H1 (cell line): ENCODE measurements around the gene TMED3. TPM values are rescaled to one million over a fixed set of nuclear protein-coding genes. Genes with fewer than 3 reads are reported as not detected.

Experiments
- CTCF ChIA-PET: fragments of 300-600 bp; sonication (Branson Sonifier 250); formaldehyde crosslinking; loops from one replicate; lab custom pipeline; 2021; ENCODE audit not compliant: partially characterized antibody; lab: Charles Lee
- POLR2A ChIA-PET: fragments of 300-600 bp; sonication (Branson Sonifier 250); formaldehyde crosslinking; loops from one replicate; lab custom pipeline; 2021; ENCODE audit warnings: inconsistent platforms; ENCODE audit not compliant: partially characterized antibody; lab: Charles Lee
- DNase-seq, 2 experiments: peaks; one replicate each; pipeline versions ENCODE4 v3.0.0 to v3.0.0-alpha.2; 2010 to 2022; ENCODE audit warnings: low spot score in 2 of 2, low read depth in 1 of 2, mixed read lengths in 1 of 2
- FAIRE-seq: peaks from 2 replicates; lab custom pipeline; 2011; peaks lifted over from hg19 to GRCh38; lab: Jason Lieb, UNC
- H2AFZ ChIP-seq: 2 replicates; pipeline ENCODE4 v1.8.1; 2012; ENCODE audit warnings: low read length, inconsistent platforms
- H2AK5ac ChIP-seq: 2 replicates; pipeline ENCODE4 v1.6.1; 2013; ENCODE audit warnings: low read depth, low read length
- H2BK120ac ChIP-seq: replicated peaks from 2 replicates; pipeline ENCODE3; 2013; ENCODE audit warnings: low read depth, low read length, inconsistent platforms
- H2BK12ac ChIP-seq: 2 replicates; pipeline ENCODE4 v1.6.1; 2013; ENCODE audit warnings: low read depth, low read length
- H2BK15ac ChIP-seq: 2 replicates; pipeline ENCODE4 v1.6.1; 2013; ENCODE audit warnings: low read length
- H2BK20ac ChIP-seq: 2 replicates; pipeline ENCODE4 v1.6.1; 2013; ENCODE audit warnings: low read length
- H2BK5ac ChIP-seq: 2 replicates; pipeline ENCODE4 v1.6.1; 2013; ENCODE audit warnings: low read depth, low read length
- H3K14ac ChIP-seq: 2 replicates; pipeline ENCODE4 v1.6.1; 2013; ENCODE audit warnings: inconsistent platforms; ENCODE audit not compliant: insufficient read length
- H3K18ac ChIP-seq: 2 replicates; pipeline ENCODE4 v1.6.1; 2013; ENCODE audit warnings: low read length; ENCODE audit errors: extremely low read depth
- H3K23ac ChIP-seq: 2 replicates; pipeline ENCODE4 v1.6.1; 2013; ENCODE audit warnings: inconsistent platforms; ENCODE audit not compliant: insufficient read length
- H3K23me2 ChIP-seq: 2 replicates; pipeline ENCODE4 v1.6.1; 2013; ENCODE audit warnings: low read depth, low read length
- H3K27ac ChIP-seq: 2 replicates; pipeline ENCODE4 v1.6.1; 2011; ENCODE audit warnings: low read depth, low read length, inconsistent platforms
- H3K27me3 ChIP-seq, 4 experiments: replicated peaks in 1 of 4; 1 replicate in 1 of 4; 2 replicates in 3 of 4; pipeline versions ENCODE4 v1.6.1 to v1.8.1; 2011 to 2013; ENCODE audit warnings: low read length in 3 of 4, mild to moderate bottlenecking in 3 of 4, inconsistent platforms in 2 of 4, mixed read lengths in 2 of 4, moderate library complexity in 1 of 4; ENCODE audit not compliant: control insufficient read depth in 3 of 4, insufficient read depth in 3 of 4; ENCODE audit errors: extremely low read depth in 1 of 4
- H3K36me3 ChIP-seq, 4 experiments: 2 replicates each; pipeline versions ENCODE4 v1.6.1 to v1.8.1; 2011 to 2013; ENCODE audit warnings: mild to moderate bottlenecking in 4 of 4, low read length in 3 of 4, moderate library complexity in 2 of 4, control low read depth in 1 of 4, inconsistent platforms in 1 of 4; ENCODE audit not compliant: insufficient read depth in 4 of 4, control insufficient read depth in 2 of 4
- H3K4ac ChIP-seq: replicated peaks from 2 replicates; pipeline ENCODE3; 2013; ENCODE audit warnings: low read length, low read depth, mixed read lengths, inconsistent platforms; ENCODE audit not compliant: insufficient read length
- H3K4me1 ChIP-seq, 4 experiments: replicated peaks in 1 of 4; 1 replicate in 1 of 4; 2 replicates in 3 of 4; pipeline versions ENCODE4 v1.6.1 to v1.8.1; 2011 to 2013; ENCODE audit warnings: low read length in 3 of 4, inconsistent platforms in 2 of 4, mixed read lengths in 1 of 4; ENCODE audit not compliant: insufficient read depth in 4 of 4, control insufficient read depth in 3 of 4
- H3K4me2 ChIP-seq, 2 experiments: 2 replicates each; pipeline versions ENCODE4 v1.6.1 to v1.8.1; 2011 to 2013; ENCODE audit warnings: low read depth in 2 of 2, low read length in 2 of 2, control low read depth in 1 of 2, inconsistent platforms in 1 of 2, mild to moderate bottlenecking in 1 of 2; ENCODE audit not compliant: insufficient read depth in 1 of 2
- H3K4me3 ChIP-seq, 4 experiments: fragments of 200-600, 300-600 bp in 1 of 4; sonication (generic), shearing (Covaris generic), sonication (Bioruptor Twin) in 1 of 4; 2 replicates each; pipeline versions ENCODE4 v1.5.1 to v1.8.1; 2011 to 2016; ENCODE audit warnings: low read length in 4 of 4, low read depth in 3 of 4, control low read depth in 2 of 4, inconsistent platforms in 2 of 4, mild to moderate bottlenecking in 2 of 4, mixed read lengths in 1 of 4, moderate library complexity in 1 of 4; ENCODE audit not compliant: insufficient read depth in 2 of 4; ENCODE audit errors: extremely low read depth in 1 of 4
- H3K56ac ChIP-seq: replicated peaks from 2 replicates; pipeline ENCODE3; 2013; ENCODE audit warnings: low read depth, mild to moderate bottlenecking, mixed read lengths, low read length, inconsistent platforms; ENCODE audit not compliant: insufficient read length
- H3K79me1 ChIP-seq: 2 replicates; pipeline ENCODE4 v1.6.1; 2013; ENCODE audit warnings: low read depth, low read length, control low read depth
- H3K79me2 ChIP-seq, 2 experiments: 2 replicates each; pipeline versions ENCODE4 v1.6.1 to v1.8.1; 2012 to 2013; ENCODE audit warnings: low read length in 2 of 2, mild to moderate bottlenecking in 2 of 2, inconsistent platforms in 1 of 2; ENCODE audit not compliant: insufficient read depth in 2 of 2, control insufficient read depth in 1 of 2
- H3K9ac ChIP-seq, 4 experiments: replicated peaks in 1 of 4; 1 replicate in 1 of 4; 2 replicates in 3 of 4; pipeline versions ENCODE4 v1.6.1 to v1.8.1; 2011 to 2013; ENCODE audit warnings: low read depth in 3 of 4, low read length in 3 of 4, control low read depth in 2 of 4, mild to moderate bottlenecking in 2 of 4, moderate library complexity in 2 of 4, inconsistent platforms in 1 of 4; ENCODE audit errors: extremely low read depth in 1 of 4
- H3K9me3 ChIP-seq, 2 experiments: 2 replicates each; pipeline versions ENCODE4 v1.6.1 to v1.8.1; 2012 to 2013; ENCODE audit warnings: mild to moderate bottlenecking in 2 of 2, moderate library complexity in 2 of 2, control low read depth in 1 of 2, inconsistent platforms in 1 of 2, low read depth in 1 of 2, low read length in 1 of 2, mixed read lengths in 1 of 2; ENCODE audit not compliant: insufficient read depth in 2 of 2
- H4K20me1 ChIP-seq, 2 experiments: replicated peaks in 1 of 2; 2 replicates each; pipeline versions ENCODE3 to v1.8.1; 2011 to 2013; ENCODE audit warnings: inconsistent platforms in 2 of 2, low read length in 2 of 2, mild to moderate bottlenecking in 1 of 2; ENCODE audit not compliant: insufficient read depth in 2 of 2, control insufficient read depth in 1 of 2
- H4K5ac ChIP-seq: 2 replicates; pipeline ENCODE4 v1.6.1; 2013; ENCODE audit warnings: low read length, low read depth, mixed read lengths, inconsistent platforms; ENCODE audit not compliant: insufficient read length
- H4K8ac ChIP-seq: 2 replicates; pipeline ENCODE4 v1.8.0; 2013; ENCODE audit warnings: mild to moderate bottlenecking, moderate library complexity, low read length, inconsistent platforms; ENCODE audit not compliant: insufficient read depth; ENCODE audit errors: extremely low read depth
- H4K91ac ChIP-seq: replicated peaks from 2 replicates; pipeline ENCODE3; 2013; ENCODE audit warnings: low read length, mixed read lengths, inconsistent platforms; ENCODE audit not compliant: insufficient read length
- ATF2 ChIP-seq: IDR thresholded peaks from 2 replicates; pipeline ENCODE4 v1.6.1; 2012; ENCODE audit warnings: low read length, inconsistent platforms
- CBX5 ChIP-seq: fragments of 300-800, 300-1000 bp; sonication (generic); IDR thresholded peaks from 2 replicates; pipeline ENCODE4 v1.7.1; 2016; ENCODE audit warnings: antibody characterized with exemption, low read length, low read depth
- CHD1 ChIP-seq: IDR thresholded peaks from 2 replicates; pipeline ENCODE4 v1.6.1; 2012; ENCODE audit warnings: low read depth, low read length, improper control_type of control experiment
- CHD2 ChIP-seq: IDR thresholded peaks from 2 replicates; pipeline ENCODE4 v1.6.1; 2012; ENCODE audit warnings: low read length, improper control_type of control experiment
- CTCF ChIP-seq, 3 experiments: IDR thresholded peaks; 1 replicate in 2 of 3; 2 replicates in 1 of 3; pipeline versions ENCODE4 v1.5.1 to v1.6.1; 2011; ENCODE audit warnings: low read length in 3 of 3, mild to moderate bottlenecking in 3 of 3, inconsistent platforms in 2 of 3, low read depth in 1 of 3, moderate library complexity in 1 of 3; ENCODE audit not compliant: insufficient read depth in 1 of 3; ENCODE audit errors: control extremely low read depth in 1 of 3
- RFX5 ChIP-seq: IDR thresholded peaks from 2 replicates; pipeline ENCODE4 v1.6.1; 2011; ENCODE audit warnings: low read depth, low read length, improper control_type of control experiment, borderline replicate concordance
- SP1 ChIP-seq: IDR thresholded peaks from 2 replicates; pipeline ENCODE4 v1.6.1; 2011; ENCODE audit warnings: low read depth, low read length
- SP2 ChIP-seq: IDR thresholded peaks from 2 replicates; pipeline ENCODE4 v1.6.1; 2012; ENCODE audit warnings: mild to moderate bottlenecking, low read length, inconsistent platforms
- WGBS, 2 experiments: shearing (Covaris generic) in 1 of 2; methylation state at CpG; one replicate each; pipeline versions ENCODE4 v1.1.6 to v1.1.7; 2013 to 2015; ENCODE audit warnings: low lambda C conversion rate in 2 of 2, mixed read lengths in 2 of 2, inconsistent platforms in 1 of 2, low coverage in 1 of 2, missing lambda C conversion rate in 1 of 2; ENCODE audit not compliant: insufficient replicate concordance in 2 of 2, insufficient coverage in 1 of 2, insufficient read length in 1 of 2; ENCODE audit errors: extremely low coverage in 1 of 2, missing lambda C conversion rate in 1 of 2; 5-methylcytosine and 5-hydroxymethylcytosine counted together
- polyA plus RNA-seq, 7 experiments: library from polyadenylated mRNA; depleted of rRNA in 3 of 7; stranded (reverse) in 5 of 7; unstranded in 2 of 7; fragments of >200 nt in 5 of 7; fragments of 200-250 nt in 2 of 7; gene quantifications; 1 replicate in 5 of 7; 2 replicates in 1 of 7; 4 replicates in 1 of 7; pipeline versions ENCODE4 v1.2.1 to v1.2.3, GENCODE V29; 2011 to 2013; ENCODE audit warnings: missing spikeins in 2 of 7, mixed read lengths in 2 of 7
- total RNA-seq: library from RNA; stranded (reverse); fragmentation: NEBNext Ultra II Directional; extraction: Animal tissue kit (Norgen Biotek cat#: 25700); gene quantifications from 2 replicates; pipeline ENCODE4 v1.2.1, GENCODE V29; 2021

TMED3 gene
- total and polyA plus RNA-seq, 2 of the 8 experiments (the other 6 are each of a cell fraction or from before 2014, with no cell fraction given): 50.2 to 110 TPM

DNA sequence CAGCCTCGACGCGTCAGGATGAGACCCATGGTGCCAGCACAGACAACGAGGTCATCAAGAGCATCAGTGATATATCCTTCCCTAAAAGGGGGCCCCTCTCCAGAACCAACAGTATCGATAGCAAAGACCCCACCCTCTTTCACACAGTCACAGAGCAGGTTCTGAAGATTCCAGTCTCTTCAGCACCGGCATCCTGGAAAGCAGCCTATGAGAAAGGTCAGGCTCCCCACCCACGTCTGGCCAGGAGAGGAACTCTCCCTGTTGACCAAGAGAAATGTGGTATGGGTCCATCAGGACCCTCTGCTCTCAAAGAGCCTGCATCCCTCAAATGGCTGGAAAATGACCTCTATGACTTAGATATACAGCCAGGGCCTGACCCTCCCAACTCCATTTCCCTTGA, 16.8 kb upstream of the TMED3 start:
- POLR2A ChIA-PET: no interaction called here
- H3K79me2 ChIP-seq: no peaks in the 10 kb centered on the region
- no peak for TF ChIP-seq SP1
- no peak for TF ChIP-seq SP2
- TF ChIP-seq CBX5: no peak
- no peak for TF ChIP-seq CTCF (IDR thresholded peaks at IDR 0.05; ENCODE audit: control extremely low read depth in 1 of 3, insufficient read depth in 1 of 3, low read depth in 1 of 3, low read length in 3 of 3)
- no peak for TF ChIP-seq RFX5
- TF ChIP-seq CHD2: no peak
- TF ChIP-seq ATF2: no peak
- no peak for TF ChIP-seq CHD1
- no peak overlapping the region for H2BK15ac ChIP-seq
- H3K4me1 ChIP-seq: no peaks in the 10 kb centered on the region
- H3K9me3 ChIP-seq: no peaks in the 10 kb centered on the region
- H3K4me2 ChIP-seq: no peak overlapping the region
- DNase-seq: no peak
- no peak overlapping the region for H3K9ac ChIP-seq
- no peak overlapping the region for H2BK120ac ChIP-seq
- H2AK5ac ChIP-seq: no peak overlapping the region
- H3K18ac ChIP-seq: no peak overlapping the region
- H4K5ac ChIP-seq: no peak overlapping the region
- no peak overlapping the region for H4K8ac ChIP-seq
- no peak overlapping the region for H2BK5ac ChIP-seq
- H3K79me1 ChIP-seq: no peaks in the 10 kb centered on the region
- H2AFZ ChIP-seq: no peak overlapping the region
- CTCF ChIA-PET: interaction anchor here (1.0 to 1.7 kb wide), 5 partner anchors 10 to 72 kb away, joined by 3 to 5 read pairs (median 3); partner anchors contain the start of genes ANKRD34C and TMED3
- peaks cover 0 to 4% (median under 1%) of the 10 kb centered on the region in 4 experiments; a peak in 3 of 7 replicates for H3K27me3 ChIP-seq
- no peak for FAIRE-seq
- H4K91ac ChIP-seq: no peak overlapping the region
- no peaks in the 10 kb centered on the region for H4K20me1 ChIP-seq
- H3K23ac ChIP-seq: no peak overlapping the region
- H3K23me2 ChIP-seq: no peaks in the 10 kb centered on the region
- no peak overlapping the region for H3K4ac ChIP-seq
- no peak overlapping the region for H3K14ac ChIP-seq
- no peak overlapping the region for H2BK20ac ChIP-seq
- WGBS, 2 experiments: 85% methylated on average over 7 of the region's 7 CpGs; no CpG with 5 or more reads in 1 of the 2 experiments
- H3K27ac ChIP-seq: no peak overlapping the region
- H3K56ac ChIP-seq: no peak overlapping the region
- no peaks in the 10 kb centered on the region for H3K36me3 ChIP-seq
- H3K4me3 ChIP-seq: no peak overlapping the region
- H2BK12ac ChIP-seq: no peak overlapping the region
